ENCODE data around the gene ADARB2.
"Not testable (repeated sequence)": the region's sequence is repeated elsewhere in the genome, so short reads cannot be mapped to it uniquely, and the experiment has no call there.

The ADARB2 gene

DNA sequence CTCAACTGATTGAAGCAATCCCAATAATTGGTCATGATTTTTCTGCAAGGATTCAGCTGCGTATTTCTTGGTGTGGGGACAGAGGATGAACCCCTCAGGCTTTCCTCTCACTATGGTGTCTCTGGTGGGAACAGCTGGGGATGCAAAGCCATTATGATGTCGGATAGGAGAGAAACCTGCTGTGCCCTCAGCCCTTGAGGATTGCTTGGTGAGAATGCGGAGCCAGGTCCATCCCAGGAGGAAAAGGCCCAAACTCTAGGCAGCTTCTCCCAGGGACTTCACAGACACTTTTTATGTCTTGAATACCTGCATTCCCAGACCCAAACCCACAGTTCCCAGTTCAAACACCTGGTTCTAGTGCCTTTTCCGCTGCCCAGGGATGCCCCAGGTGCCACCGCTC is 379.2 kb downstream of the ADARB2 start:
- Histone ChIP-seq H2BK15ac (ENCODE audit: low read length) (no peak overlapping the region), H2BK12ac (ENCODE audit: low read length) (no peak overlapping the region), H2AFZ (ENCODE audit: low read length) (no peak overlapping the region), H3K9ac (ENCODE audit: low read depth, low read length, poor library complexity) (no peak overlapping the region), H3K79me1 (ENCODE audit: low read depth, low read length) (no peaks in the 10 kb centered on the region), H3K23ac (ENCODE audit: low read depth, low read length, poor library complexity) (no peak overlapping the region), H3K9me3 (replicated peaks in 1 of 2; ENCODE audit: control insufficient read depth in 2 of 2, insufficient read depth in 1 of 2, low read depth in 1 of 2, low read length in 2 of 2) (peaks cover 0 to 2% of the 10 kb centered on the region in 2 donors), H3K14ac (ENCODE audit: low read length) (no peak overlapping the region), H4K91ac (ENCODE audit: low read depth, low read length, poor library complexity) (no peak overlapping the region), H2AK5ac (ENCODE audit: low read depth, low read length) (no peak overlapping the region), H4K8ac (ENCODE audit: low read depth, low read length) (no peak overlapping the region), H3K4ac (ENCODE audit: low read length) (no peak overlapping the region), H3K4me2 (ENCODE audit: insufficient read depth, low read length, poor library complexity, severe bottlenecking) (no peak overlapping the region), H3K27ac (replicated peaks; ENCODE audit: low read length) (no peak overlapping the region), H3K4me1 (ENCODE audit: control insufficient read depth in 2 of 2, insufficient read depth in 1 of 2, low read depth in 1 of 2, low read length in 2 of 2) (peaks cover 2 to 10% of the 10 kb centered on the region in 2 donors), H3K27me3 (ENCODE audit: control insufficient read depth in 3 of 3, insufficient read depth in 3 of 3, low read depth in 1 of 3, low read length in 3 of 3) (peaks cover 0 to 8% (median 0%) of the 10 kb centered on the region in 3 experiments), H2BK120ac (ENCODE audit: low read depth, low read length) (no peak overlapping the region), H3K4me3 (ENCODE audit: low read length in 2 of 2) (no peak overlapping the region), H3K18ac (ENCODE audit: low read length) (no peak overlapping the region), H3K36me3 (replicated peaks in 1 of 2; ENCODE audit: control insufficient read depth in 2 of 2, insufficient read depth in 2 of 2, low read length in 2 of 2) (no peaks in the 10 kb centered on the region), H2BK5ac (ENCODE audit: low read length) (no peak overlapping the region)
- no CpG with 5 or more reads among the region's 5 CpGs for WGBS, 2 donors (ENCODE audit: extremely low coverage in 2 of 2, insufficient read length in 2 of 2, insufficient replicate concordance in 1 of 2)
- DNase-seq (ENCODE audit: low spot score): no peak

DNA sequence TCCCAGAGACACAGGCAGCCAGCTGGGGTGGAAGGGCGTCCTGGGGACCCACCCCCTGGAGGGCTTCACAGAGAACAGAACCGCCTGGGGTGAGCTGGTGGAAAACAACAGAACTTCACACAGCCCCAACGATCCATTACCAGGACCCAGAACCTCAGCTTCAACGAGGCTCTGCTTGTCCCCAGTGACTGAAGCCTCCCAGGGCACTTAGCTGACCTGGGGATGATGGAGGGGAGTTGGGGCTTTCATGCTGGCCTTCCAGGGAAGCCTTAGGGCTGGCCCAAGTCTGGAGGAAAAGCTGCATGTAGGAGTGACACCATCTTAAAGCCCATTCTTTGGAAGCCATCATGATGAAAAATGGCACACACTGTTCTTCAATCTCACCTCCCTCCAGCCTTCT is 381.0 kb downstream of the ADARB2 start:
- no peak overlapping the region for H3K4me2 ChIP-seq (ENCODE audit: insufficient read depth, low read length, poor library complexity, severe bottlenecking)
- H4K8ac ChIP-seq (ENCODE audit: low read depth, low read length): no peak overlapping the region
- H2AFZ ChIP-seq (ENCODE audit: low read length): no peak overlapping the region
- no peak overlapping the region for H3K14ac ChIP-seq (ENCODE audit: low read length)
- peaks cover 2 to 10% of the 10 kb centered on the region in 2 donors for H3K4me1 ChIP-seq (ENCODE audit: control insufficient read depth in 2 of 2, insufficient read depth in 1 of 2, low read depth in 1 of 2, low read length in 2 of 2)
- H2BK12ac ChIP-seq (ENCODE audit: low read length): no peak overlapping the region
- no peak overlapping the region for H3K4me3 ChIP-seq (ENCODE audit: low read length in 2 of 2)
- peaks cover 0 to 8% (median 0%) of the 10 kb centered on the region in 3 experiments for H3K27me3 ChIP-seq (ENCODE audit: control insufficient read depth in 3 of 3, insufficient read depth in 3 of 3, low read depth in 1 of 3, low read length in 3 of 3)
- no peak overlapping the region for H4K91ac ChIP-seq (ENCODE audit: low read depth, low read length, poor library complexity)
- H3K9ac ChIP-seq (ENCODE audit: low read depth, low read length, poor library complexity): no peak overlapping the region
- no peak overlapping the region for H3K23ac ChIP-seq (ENCODE audit: low read depth, low read length, poor library complexity)
- H3K4ac ChIP-seq (ENCODE audit: low read length): no peak overlapping the region
- H3K9me3 ChIP-seq (replicated peaks in 1 of 2; ENCODE audit: control insufficient read depth in 2 of 2, insufficient read depth in 1 of 2, low read depth in 1 of 2, low read length in 2 of 2): peaks cover 0 to 2% of the 10 kb centered on the region in 2 donors
- no peak overlapping the region for H2AK5ac ChIP-seq (ENCODE audit: low read depth, low read length)
- no peaks in the 10 kb centered on the region for H3K36me3 ChIP-seq (replicated peaks in 1 of 2; ENCODE audit: control insufficient read depth in 2 of 2, insufficient read depth in 2 of 2, low read length in 2 of 2)
- no peak overlapping the region for H2BK15ac ChIP-seq (ENCODE audit: low read length)
- WGBS, 2 donors (ENCODE audit: extremely low coverage in 2 of 2, insufficient read length in 2 of 2, insufficient replicate concordance in 1 of 2): no CpG with 5 or more reads among the region's 4 CpGs
- no peak overlapping the region for H2BK120ac ChIP-seq (ENCODE audit: low read depth, low read length)
- no peak overlapping the region for H3K27ac ChIP-seq (replicated peaks; ENCODE audit: low read length)
- DNase-seq (ENCODE audit: low spot score): no peak
- no peak overlapping the region for H3K18ac ChIP-seq (ENCODE audit: low read length)
- H3K79me1 ChIP-seq (ENCODE audit: low read depth, low read length): no peaks in the 10 kb centered on the region
- no peak overlapping the region for H2BK5ac ChIP-seq (ENCODE audit: low read length)

DNA sequence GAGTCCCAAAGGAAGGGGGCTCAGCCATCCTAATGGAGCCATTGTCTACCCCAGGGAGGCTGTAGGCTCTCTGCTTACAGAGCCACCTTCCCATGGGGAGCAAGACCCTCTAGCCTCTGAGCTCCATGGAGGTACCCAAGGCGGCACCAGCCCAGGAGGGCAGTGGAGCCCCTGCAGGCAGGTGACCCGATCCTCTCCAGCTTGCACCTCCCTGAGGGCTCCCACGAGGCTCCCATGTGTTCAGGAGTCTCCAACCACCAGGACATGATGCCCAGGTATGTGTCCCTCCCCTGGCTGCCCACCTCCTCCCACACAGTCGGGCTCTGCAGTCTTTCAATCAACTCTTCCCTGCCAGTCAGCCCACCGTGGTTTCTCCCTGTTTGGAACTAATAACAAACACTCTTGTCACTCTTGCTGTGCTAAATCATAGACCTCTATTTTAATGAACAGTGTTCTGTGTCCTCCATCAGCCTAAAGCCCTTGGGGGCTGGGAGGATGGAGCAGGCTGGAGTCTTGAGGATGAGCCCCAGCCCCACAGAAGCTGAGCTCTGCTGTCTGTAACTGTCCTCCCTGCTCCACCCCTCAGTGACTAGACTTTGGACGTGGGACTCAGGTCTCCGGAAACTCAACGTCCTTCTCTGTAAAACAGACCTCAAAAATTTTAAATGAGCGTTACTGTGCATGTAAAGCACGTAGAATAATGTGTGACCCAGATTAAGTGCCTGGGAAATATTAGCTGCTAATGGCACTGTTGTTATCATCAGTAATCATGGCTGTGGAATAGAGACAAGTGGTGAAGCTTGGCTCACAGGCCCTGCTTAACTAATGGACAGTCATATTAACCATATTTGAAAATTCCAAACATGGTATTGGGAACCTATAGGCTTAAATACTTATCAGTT is 382.3 kb downstream of the ADARB2 start:
- Histone ChIP-seq H2BK12ac (ENCODE audit: low read length) (no peak overlapping the region), H3K4me2 (ENCODE audit: insufficient read depth, low read length, poor library complexity, severe bottlenecking) (no peak overlapping the region), H3K4me1 (ENCODE audit: control insufficient read depth in 2 of 2, insufficient read depth in 1 of 2, low read depth in 1 of 2, low read length in 2 of 2) (no peaks in the 10 kb centered on the region), H3K79me1 (ENCODE audit: low read depth, low read length) (no peaks in the 10 kb centered on the region), H3K4me3 (ENCODE audit: low read length in 2 of 2) (no peak overlapping the region), H3K14ac (ENCODE audit: low read length) (no peak overlapping the region), H2AFZ (ENCODE audit: low read length) (no peak overlapping the region), H3K9me3 (replicated peaks in 1 of 2; ENCODE audit: control insufficient read depth in 2 of 2, insufficient read depth in 1 of 2, low read depth in 1 of 2, low read length in 2 of 2) (peaks cover 0 to 2% of the 10 kb centered on the region in 2 donors), H3K27ac (replicated peaks; ENCODE audit: low read length) (no peak overlapping the region), H3K18ac (ENCODE audit: low read length) (peak overlapping the region; percentile 24), H2AK5ac (ENCODE audit: low read depth, low read length) (no peak overlapping the region), H2BK15ac (ENCODE audit: low read length) (no peak overlapping the region), H4K8ac (ENCODE audit: low read depth, low read length) (no peak overlapping the region), H3K27me3 (ENCODE audit: control insufficient read depth in 3 of 3, insufficient read depth in 3 of 3, low read depth in 1 of 3, low read length in 3 of 3) (peaks cover 0 to 8% (median 0%) of the 10 kb centered on the region in 3 experiments), H3K23ac (ENCODE audit: low read depth, low read length, poor library complexity) (no peak overlapping the region), H4K91ac (ENCODE audit: low read depth, low read length, poor library complexity) (no peak overlapping the region), H2BK5ac (ENCODE audit: low read length) (no peak overlapping the region), H3K9ac (ENCODE audit: low read depth, low read length, poor library complexity) (no peak overlapping the region), H3K4ac (ENCODE audit: low read length) (no peak overlapping the region), H3K36me3 (replicated peaks in 1 of 2; ENCODE audit: control insufficient read depth in 2 of 2, insufficient read depth in 2 of 2, low read length in 2 of 2) (no peaks in the 10 kb centered on the region), H2BK120ac (ENCODE audit: low read depth, low read length) (no peak overlapping the region)
- DNase-seq (ENCODE audit: low spot score): no peak
- no CpG with 5 or more reads among the region's 10 CpGs for WGBS, 2 donors (ENCODE audit: extremely low coverage in 2 of 2, insufficient read length in 2 of 2, insufficient replicate concordance in 1 of 2)

DNA sequence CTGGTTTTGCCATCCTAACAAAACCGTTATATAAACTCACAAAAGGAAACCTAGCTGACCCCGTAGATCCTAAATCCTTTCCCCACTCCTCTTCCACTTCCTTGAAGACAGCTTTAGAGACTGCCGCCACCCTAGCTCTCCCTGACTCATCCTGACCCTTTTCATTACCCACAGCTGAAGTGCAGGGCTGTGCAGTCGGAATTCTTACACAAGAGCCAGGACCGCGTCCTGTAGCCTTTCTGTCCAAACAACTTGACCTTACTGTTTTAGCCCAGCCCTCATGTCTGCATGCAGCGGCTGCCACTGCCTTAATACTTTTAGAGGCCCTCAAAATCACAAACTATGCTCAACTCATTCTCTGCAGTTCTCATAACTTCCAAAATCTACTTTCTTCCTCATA is 385.0 kb downstream of the ADARB2 start:
- not testable (repeated sequence) for DNase-seq (ENCODE audit: low spot score)

More for the DNA sequence above, 385.0 kb downstream of the ADARB2 start:
- not testable (repeated sequence) for H3K4me2 ChIP-seq (ENCODE audit: insufficient read depth, low read length, poor library complexity, severe bottlenecking); H2AK5ac ChIP-seq (ENCODE audit: low read depth, low read length); H2BK5ac ChIP-seq (ENCODE audit: low read length); H3K27me3 ChIP-seq (ENCODE audit: control insufficient read depth in 3 of 3, insufficient read depth in 3 of 3, low read depth in 1 of 3, low read length in 3 of 3); H2BK15ac ChIP-seq (ENCODE audit: low read length); H3K9me3 ChIP-seq (replicated peaks in 1 of 2; ENCODE audit: control insufficient read depth in 2 of 2, insufficient read depth in 1 of 2, low read depth in 1 of 2, low read length in 2 of 2); H3K4ac ChIP-seq (ENCODE audit: low read length); H3K23ac ChIP-seq (ENCODE audit: low read depth, low read length, poor library complexity); H3K4me3 ChIP-seq (ENCODE audit: low read length in 2 of 2); H2BK12ac ChIP-seq (ENCODE audit: low read length); H4K8ac ChIP-seq (ENCODE audit: low read depth, low read length); H3K14ac ChIP-seq (ENCODE audit: low read length); H3K27ac ChIP-seq (replicated peaks; ENCODE audit: low read length); H3K18ac ChIP-seq (ENCODE audit: low read length); H3K4me1 ChIP-seq (ENCODE audit: control insufficient read depth in 2 of 2, insufficient read depth in 1 of 2, low read depth in 1 of 2, low read length in 2 of 2); H3K9ac ChIP-seq (ENCODE audit: low read depth, low read length, poor library complexity); H3K36me3 ChIP-seq (replicated peaks in 1 of 2; ENCODE audit: control insufficient read depth in 2 of 2, insufficient read depth in 2 of 2, low read length in 2 of 2); H4K91ac ChIP-seq (ENCODE audit: low read depth, low read length, poor library complexity); H2AFZ ChIP-seq (ENCODE audit: low read length); H3K79me1 ChIP-seq (ENCODE audit: low read depth, low read length); H2BK120ac ChIP-seq (ENCODE audit: low read depth, low read length)
- no CpG with 5 or more reads among the region's 7 CpGs for WGBS, 2 donors (ENCODE audit: extremely low coverage in 2 of 2, insufficient read length in 2 of 2, insufficient replicate concordance in 1 of 2)
